Smooth muscle cell of the umbilical artery (primary cell): Measurements from ENCODE around the gene CAT. TPM values are rescaled to one million over a fixed set of nuclear protein-coding genes. Genes with fewer than 3 reads are reported as not detected.

Source experiments
- total RNA-seq: library from RNA; depleted of rRNA; stranded (reverse); fragments of >200 nt; gene quantifications from 2 replicates; pipeline ENCODE4 v1.2.3, GENCODE V29; 2014

The CAT gene
- 43.9 and 74.8 TPM in 2 replicates for total RNA-seq

GRCh38 chr11:34438529-34439507 is at the start of gene CAT:
TSS of gene CAT (plus strand) at chr11:34438934. CDS start at chr11:34439014, 80 bp downstream.

GRCh38 chr11:34513682-34514449 is 75.1 kb downstream of the CAT start, which contains the start of gene ELF5:
TSS of gene ELF5 (minus strand) at chr11:34513794. CDS start at chr11:34505749, 8,045 bp downstream.

Other genes with a start within 250 kb of the CAT start
- 12.8 and 14.2 TPM in 2 replicates for gene ABTB2, start 80.9 kb upstream of the CAT start, total RNA-seq
- gene ELF5, start 74.9 kb downstream of the CAT start, total RNA-seq, result not detected in 2 replicates
- 1.2 and 16.0 TPM in 2 replicates for gene EHF, start 182.2 kb downstream of the CAT start, total RNA-seq